GM21367 (cell line): Measurements from ENCODE around the gene EMP1.

Experiments used
- ATAC-seq: cut with Tn5 transposase; IDR thresholded peaks from one replicate; pipeline ENCODE4 v1.9.1; 2021; ENCODE audit not compliant: unreplicated experiment

Gene EMP1

GRCh38 chr12:13196130-13196921, at the start of gene EMP1:
TSS of gene EMP1 (plus strand) at chr12:13196726. CDS start at chr12:13211511, 14,785 bp downstream.
- peak; percentile 88 for ATAC-seq

- no peak for ATAC-seq
Observed at GRCh38 chr12:13147688-13148484, 48.6 kb upstream of the EMP1 start.

DNA sequence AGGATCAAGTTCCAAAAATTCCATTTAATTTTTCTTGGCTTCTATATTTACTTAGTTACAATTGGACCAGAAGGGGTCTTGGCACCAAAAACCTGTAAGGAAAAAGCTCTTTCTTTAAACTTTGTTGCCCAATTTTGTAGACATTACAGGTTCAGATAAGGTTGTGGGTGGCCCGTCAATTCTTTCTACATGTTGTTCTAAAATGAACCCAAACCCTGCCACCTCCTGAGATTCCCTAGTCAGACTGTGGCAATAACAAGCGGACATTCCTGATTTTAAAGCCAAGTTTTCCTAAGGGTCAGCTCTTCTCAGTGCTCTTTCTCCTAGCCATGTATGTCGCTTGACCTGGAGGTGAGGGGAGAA, 48.1 kb upstream of the EMP1 start:
- no peak for ATAC-seq

DNA sequence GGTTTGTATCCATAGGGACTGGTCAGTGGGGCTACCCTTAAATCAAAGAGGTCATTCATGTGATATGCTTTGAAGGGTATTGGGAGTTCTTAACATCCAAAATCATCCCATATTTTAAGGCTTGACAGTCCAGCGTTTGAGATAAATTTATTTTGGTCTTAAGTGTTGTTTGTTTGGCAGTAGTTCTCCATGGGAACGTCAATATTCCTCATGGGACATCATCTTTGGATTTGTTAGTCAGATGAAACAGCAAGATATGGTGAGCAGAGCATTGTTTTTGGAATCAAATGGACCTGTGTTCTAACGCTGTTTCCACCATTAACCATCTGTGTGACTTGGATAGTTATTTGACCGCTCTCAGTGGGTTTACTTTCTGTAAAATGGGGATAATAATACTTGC, 47.1 kb upstream of the EMP1 start:
- no peak for ATAC-seq

DNA sequence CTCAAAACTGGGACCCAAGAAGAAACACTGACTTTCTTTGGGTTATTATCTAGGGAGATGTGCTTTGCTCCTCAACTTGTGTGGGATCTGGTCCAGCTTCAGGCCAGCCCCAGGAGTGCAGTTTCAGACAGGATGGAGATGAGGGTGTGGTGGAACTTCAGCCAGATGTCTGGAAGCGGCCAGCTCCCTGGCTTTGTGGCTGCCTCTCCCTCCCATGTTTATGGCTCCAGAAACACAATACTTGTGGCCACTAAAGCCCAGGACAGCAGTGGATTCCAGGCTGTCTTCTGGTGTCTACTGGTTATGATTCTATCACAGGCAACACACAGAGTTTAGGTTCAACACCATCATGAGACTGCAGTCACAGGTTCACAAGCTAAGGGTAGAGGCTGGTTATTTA, 44.2 kb upstream of the EMP1 start:
- ATAC-seq: no peak

- ATAC-seq: no peak
Observed at GRCh38 chr12:13152756-13153155, 43.8 kb upstream of the EMP1 start.

DNA sequence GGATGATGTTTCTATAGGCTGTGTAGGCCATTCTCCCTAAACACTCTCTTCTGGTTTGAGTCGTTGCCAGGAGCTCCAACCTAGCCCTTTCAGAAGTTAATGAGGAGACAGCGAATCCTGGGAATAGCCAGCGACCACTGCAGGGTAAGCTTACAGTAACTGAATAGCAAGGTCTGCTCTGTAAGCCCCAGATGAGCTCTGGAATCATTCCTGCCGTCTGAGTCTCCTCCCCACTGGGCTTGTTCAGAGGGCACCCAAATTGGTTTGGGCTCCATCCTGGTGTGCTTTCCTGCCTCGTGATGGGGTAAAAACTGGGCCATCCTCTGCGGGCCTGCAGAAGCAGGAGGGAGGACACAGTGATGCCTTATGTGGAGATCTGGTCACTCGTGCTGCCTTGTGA, 43.3 kb upstream of the EMP1 start:
- ATAC-seq: no peak

- no peak for ATAC-seq
Observed at GRCh38 chr12:13154027-13154538, 42.4 kb upstream of the EMP1 start.

DNA sequence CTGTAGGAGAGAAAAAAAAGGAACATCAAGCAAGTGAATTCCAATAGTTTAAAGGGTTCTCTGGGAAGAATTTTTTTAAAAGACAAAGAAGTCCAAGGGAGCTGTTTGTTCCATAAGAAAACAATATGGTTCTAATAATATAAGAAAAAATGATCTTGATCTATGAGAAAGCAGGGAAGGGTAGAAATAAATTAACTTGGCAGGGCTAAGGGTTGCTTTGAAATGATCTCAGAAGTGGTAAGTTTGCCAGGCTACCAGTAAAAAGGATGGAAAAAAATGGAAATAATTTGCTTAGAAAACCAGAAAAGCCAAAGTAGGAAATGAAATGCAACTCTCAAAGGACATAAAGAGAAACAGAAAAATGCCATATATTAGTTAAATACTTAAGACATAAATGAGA, 41.7 kb upstream of the EMP1 start:
- ATAC-seq: no peak

DNA sequence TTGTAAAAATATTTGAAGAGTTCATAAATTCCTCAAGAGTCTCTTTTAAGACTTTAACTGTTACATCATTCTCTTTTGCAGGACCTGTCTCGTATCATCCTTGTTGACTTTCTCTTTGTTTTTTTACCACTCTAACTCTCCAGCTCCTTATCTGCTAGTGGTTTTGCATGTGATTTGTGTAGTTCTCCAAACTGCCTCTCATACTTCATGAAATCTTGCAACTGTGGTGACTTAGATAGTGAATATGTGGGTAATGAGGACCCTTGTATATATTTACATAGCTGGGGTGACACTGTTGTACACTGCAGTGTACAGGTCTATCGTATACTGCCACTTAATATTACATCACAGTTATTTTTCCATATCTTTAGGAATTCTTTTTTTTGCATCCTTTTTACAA, 40.2 kb upstream of the EMP1 start:
- no peak for ATAC-seq

DNA sequence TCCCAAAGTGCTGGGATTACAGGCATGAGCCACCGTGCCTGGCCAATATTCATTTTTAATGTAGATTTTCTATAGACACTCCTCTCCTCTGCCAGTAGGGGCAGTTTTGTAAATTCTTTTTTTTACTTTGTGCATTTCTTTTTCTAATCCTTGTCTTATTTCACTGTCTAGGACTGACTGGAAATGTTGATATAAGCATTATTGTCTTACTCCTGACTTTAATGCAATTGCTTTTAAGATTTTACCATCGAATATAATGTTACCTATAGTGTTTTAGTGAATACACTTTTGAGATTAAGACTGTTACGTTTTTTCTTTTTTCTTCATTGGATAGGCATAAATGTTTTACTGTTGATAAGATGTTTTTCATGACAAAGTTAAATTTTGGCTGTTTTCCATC, 35.4 kb upstream of the EMP1 start:
- ATAC-seq: no peak

GRCh38 chr12:13162904-13163303, 33.6 kb upstream of the EMP1 start:
- ATAC-seq: no peak

GRCh38 chr12:13163868-13164635, 32.5 kb upstream of the EMP1 start:
- no peak for ATAC-seq

DNA sequence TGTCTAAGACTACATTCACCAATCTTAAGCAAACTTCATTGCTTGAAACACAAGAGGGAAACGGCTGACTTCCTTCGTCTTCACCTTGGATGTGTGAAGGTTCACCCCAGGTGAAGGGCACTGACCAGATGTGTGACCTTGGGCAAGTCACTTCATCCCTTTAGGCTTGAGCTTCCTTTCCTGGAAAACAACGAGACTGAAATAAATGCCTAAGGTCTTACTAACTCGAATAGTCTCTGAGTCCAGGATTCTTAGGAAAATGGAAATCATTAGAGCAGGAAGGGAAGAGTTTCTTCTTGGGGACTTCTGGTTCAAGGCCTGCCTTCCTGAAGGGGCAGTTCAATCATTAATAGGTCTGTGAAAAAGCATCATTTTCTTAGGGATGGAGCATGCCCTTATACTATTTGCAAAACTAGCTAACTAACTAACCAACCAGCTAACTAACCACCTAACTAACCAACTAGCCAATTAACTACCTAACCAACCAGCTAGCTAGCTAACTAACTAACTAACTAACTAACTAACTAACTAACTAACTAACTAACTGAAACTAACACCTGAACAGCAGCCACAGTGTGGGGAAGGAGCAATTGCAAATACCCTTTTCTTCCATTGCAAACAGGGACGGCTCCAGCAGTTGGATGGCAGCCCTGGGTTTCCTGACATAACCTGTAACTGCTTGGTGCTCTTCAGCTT, 31.5 kb upstream of the EMP1 start:
- no peak for ATAC-seq

- ATAC-seq: peak; percentile 56
Observed at GRCh38 chr12:13165617-13166041, 30.9 kb upstream of the EMP1 start.

DNA sequence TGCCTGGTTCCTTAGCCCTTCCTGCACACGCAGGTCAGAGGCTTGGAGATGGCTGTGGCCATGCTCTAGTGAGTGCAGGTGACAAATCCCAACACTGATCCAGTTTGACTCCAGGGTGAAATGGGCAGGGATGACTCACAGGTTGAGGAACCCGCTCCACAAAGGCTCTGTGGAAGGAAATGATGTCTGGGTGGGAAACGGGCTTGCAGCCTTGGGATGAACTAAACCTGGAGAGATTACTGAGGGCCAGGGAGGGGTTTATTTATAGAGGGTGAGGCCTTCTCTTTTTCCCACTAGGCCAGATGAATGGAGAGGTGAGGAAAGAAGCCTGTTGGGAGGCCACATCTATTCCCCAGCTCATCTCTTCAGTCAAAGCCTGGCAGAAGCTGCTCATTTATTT, 29.3 kb upstream of the EMP1 start:
- no peak for ATAC-seq

- no peak for ATAC-seq
Observed at GRCh38 chr12:13167906-13168305, 28.6 kb upstream of the EMP1 start.

DNA sequence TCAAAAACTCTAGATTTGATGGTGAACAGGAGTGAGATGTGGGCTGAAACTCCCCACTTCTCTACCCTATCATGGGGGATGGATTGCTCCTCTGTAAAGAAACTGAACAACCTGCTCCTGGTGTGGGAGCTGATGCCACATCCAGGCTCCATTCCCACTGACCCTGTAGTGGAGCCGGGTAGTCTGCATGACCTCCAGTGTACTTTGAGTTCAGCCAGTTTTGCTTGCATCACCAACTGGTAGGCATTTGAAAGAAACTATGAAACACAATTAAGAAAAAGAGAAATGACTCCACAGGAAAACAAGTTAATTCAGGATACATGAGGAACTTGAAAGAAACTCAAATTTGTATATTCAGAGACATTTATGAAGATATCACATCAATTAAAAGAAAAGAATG, 27.3 kb upstream of the EMP1 start:
- no peak for ATAC-seq

DNA sequence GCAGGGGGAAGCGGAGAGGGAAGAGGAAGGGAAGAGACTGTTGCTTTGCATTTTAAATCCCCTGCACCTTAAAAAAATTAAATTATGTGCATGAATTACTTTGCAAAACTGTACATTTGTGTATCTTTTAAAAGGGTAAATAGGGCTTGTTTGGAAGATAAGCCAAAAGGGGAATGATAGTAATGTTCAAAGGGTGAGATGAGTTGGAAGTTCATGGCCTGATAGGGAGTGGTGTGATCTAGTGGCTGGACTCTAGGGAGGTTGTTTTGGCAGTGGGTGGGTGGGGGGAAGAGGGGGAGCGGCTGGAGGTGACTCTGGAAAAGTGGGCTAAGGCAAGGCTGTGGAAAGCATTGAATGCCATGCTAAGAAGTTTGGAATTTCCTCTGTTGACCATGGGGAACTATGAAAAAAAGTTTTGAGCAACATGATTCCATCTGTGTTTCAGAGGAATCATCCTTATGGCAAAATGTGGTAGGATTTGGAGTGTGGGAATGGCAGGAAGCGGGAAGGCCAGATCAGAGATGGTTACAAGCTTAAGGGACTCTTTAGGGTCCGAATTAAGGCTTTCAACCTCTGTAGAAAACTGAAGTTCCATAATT, 25.5 kb upstream of the EMP1 start:
- no peak for ATAC-seq
